Measurements from ENCODE around the gene SLC8B1. TPM values are rescaled to one million over a fixed set of nuclear protein-coding genes. Genes with fewer than 3 reads are reported as not detected.

The SLC8B1 gene
- total RNA-seq, 1 experiment from 2014 or later: 30.9 TPM

DNA sequence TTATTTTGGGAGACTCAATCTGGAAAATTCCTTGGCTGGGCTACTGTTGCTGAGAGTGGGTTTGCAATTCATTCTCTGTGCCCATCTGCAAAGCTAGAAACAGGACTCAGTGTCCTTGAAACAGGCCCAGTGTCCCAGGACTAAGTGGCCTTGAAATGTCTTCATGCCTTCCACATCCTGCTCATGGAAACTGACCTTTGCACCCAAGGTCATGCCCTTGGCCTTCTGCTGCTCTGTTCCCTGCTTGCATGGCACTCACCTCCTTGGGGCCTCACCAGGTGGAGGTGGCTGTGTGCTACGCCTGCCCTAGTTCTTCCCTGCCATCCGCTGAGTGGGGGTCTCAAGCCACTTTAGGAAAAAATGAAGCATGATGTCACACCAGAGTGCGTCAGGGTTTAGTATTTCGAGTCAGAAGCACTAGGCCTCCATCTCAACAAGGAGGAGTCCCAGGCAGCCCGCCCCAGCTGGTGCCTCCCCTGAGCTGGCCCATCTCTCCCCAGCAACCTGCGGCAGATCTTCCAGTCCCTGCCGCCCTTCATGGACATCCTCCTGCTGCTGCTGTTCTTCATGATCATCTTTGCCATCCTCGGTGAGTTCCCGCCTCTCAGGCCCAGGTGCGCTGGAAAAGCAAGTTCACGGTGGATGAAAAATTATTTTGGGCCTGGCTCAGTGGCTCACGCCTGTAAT, 65.5 kb downstream of the SLC8B1 start:
- Histone ChIP-seq H3K36me3 (ENCODE audit: control insufficient read depth in 1 of 2, insufficient read depth in 2 of 2, low read length in 2 of 2) (peaks cover 0 to 5% of the 10 kb centered on the region in 2 experiments; a peak in 1 of 4 replicates), H3K4me1 (ENCODE audit: control insufficient read depth in 1 of 2, insufficient read depth in 2 of 2, low read length in 2 of 2) (no peaks in the 10 kb centered on the region), H3K9me3 (ENCODE audit: control insufficient read depth in 1 of 2, insufficient read depth in 1 of 2, low read depth in 1 of 2, low read length in 2 of 2) (no peaks in the 10 kb centered on the region), H3K79me2 (ENCODE audit: insufficient read depth, low read length) (no peaks in the 10 kb centered on the region), H3K4me3 (replicated peaks in 1 of 2; ENCODE audit: low read depth in 1 of 2, low read length in 2 of 2) (no peak overlapping the region), H3K9me2 (ENCODE audit: insufficient read depth) (no peaks in the 10 kb centered on the region), H3K27me3 (ENCODE audit: insufficient read depth, low read length) (no peaks in the 10 kb centered on the region), H3K4me2 (ENCODE audit: low read length) (no peak overlapping the region), H3K9ac (ENCODE audit: low read length) (no peak overlapping the region), H3K27ac (ENCODE audit: low read depth, low read length) (no peak overlapping the region), H4K20me1 (ENCODE audit: insufficient read depth) (no peaks in the 10 kb centered on the region), H2AFZ (ENCODE audit: low read depth, low read length, poor library complexity, severe bottlenecking) (no peak overlapping the region)
- ChIA-PET RAD21 (ENCODE audit: low non-redundant PET in 1 of 2, low total read pairs in 2 of 2, uncharacterized antibody in 2 of 2, unreplicated experiment in 2 of 2) (no interaction called here), POLR2A (no interaction called here), CTCF (no interaction called here)
- intact Hi-C loops (cut with micrococcal nuclease): no loop called here
- TF ChIP-seq FOSL1 (IDR thresholded peaks at IDR 0.05; ENCODE audit: low read depth) (no peak), POLR2AphosphoS5 (IDR thresholded peaks at IDR 0.05; ENCODE audit: low read depth, low read length) (no peak), TCF7L2 (IDR thresholded peaks at IDR 0.05; ENCODE audit: borderline replicate concordance, extremely low read depth, insufficient read depth, insufficient read length) (no peak), ZBTB33 (IDR thresholded peaks at IDR 0.05; ENCODE audit: extremely low read depth, insufficient replicate concordance, low read length) (no peak), JUND (IDR thresholded peaks at IDR 0.05) (no peak), EZH2phosphoT487 (IDR thresholded peaks at IDR 0.05; ENCODE audit: borderline replicate concordance) (no peak)
- no peak for ATAC-seq
- BruUV-seq (replicated peaks): no TSS peak
- no peak for DNase-seq (ENCODE audit: low read depth, low spot score)

- Histone ChIP-seq H3K9me2 (ENCODE audit: insufficient read depth) (no peaks in the 10 kb centered on the region), H3K9ac (ENCODE audit: low read length) (no peak overlapping the region), H3K79me2 (ENCODE audit: insufficient read depth, low read length) (no peaks in the 10 kb centered on the region), H2AFZ (ENCODE audit: low read depth, low read length, poor library complexity, severe bottlenecking) (no peak overlapping the region), H3K27me3 (ENCODE audit: insufficient read depth, low read length) (no peaks in the 10 kb centered on the region), H3K9me3 (ENCODE audit: control insufficient read depth in 1 of 2, insufficient read depth in 1 of 2, low read depth in 1 of 2, low read length in 2 of 2) (no peaks in the 10 kb centered on the region), H4K20me1 (ENCODE audit: insufficient read depth) (no peaks in the 10 kb centered on the region), H3K4me3 (replicated peaks in 1 of 2; ENCODE audit: low read depth in 1 of 2, low read length in 2 of 2) (no peak overlapping the region), H3K27ac (ENCODE audit: low read depth, low read length) (no peak overlapping the region), H3K4me1 (ENCODE audit: control insufficient read depth in 1 of 2, insufficient read depth in 2 of 2, low read length in 2 of 2) (no peaks in the 10 kb centered on the region), H3K4me2 (ENCODE audit: low read length) (no peak overlapping the region), H3K36me3 (ENCODE audit: control insufficient read depth in 1 of 2, insufficient read depth in 2 of 2, low read length in 2 of 2) (peaks cover 0 to 2% of the 10 kb centered on the region in 2 experiments; a peak in 1 of 4 replicates)
- TF ChIP-seq YY1 (IDR thresholded peaks at IDR 0.05; ENCODE audit: extremely low read depth, insufficient replicate concordance, low read depth, low read length): no peak
- no peak for TF ChIP-seq ZFX (IDR thresholded peaks at IDR 0.05)
- TF ChIP-seq SRF (IDR thresholded peaks at IDR 0.05; ENCODE audit: low read depth): no peak
- TF ChIP-seq SIN3A (IDR thresholded peaks at IDR 0.05; ENCODE audit: low read depth): no peak
- no peak for TF ChIP-seq EZH2 (IDR thresholded peaks at IDR 0.05)
- no peak for TF ChIP-seq ZBTB33 (IDR thresholded peaks at IDR 0.05; ENCODE audit: extremely low read depth, insufficient replicate concordance, low read length)
- ChIA-PET RAD21 (ENCODE audit: low non-redundant PET in 1 of 2, low total read pairs in 2 of 2, uncharacterized antibody in 2 of 2, unreplicated experiment in 2 of 2) (no interaction called here), CTCF (no interaction called here), POLR2A (no interaction called here)
- intact Hi-C loops (cut with micrococcal nuclease): no loop called here
- ATAC-seq (no peak), DNase-seq (ENCODE audit: low read depth, low spot score) (no peak)
- no TSS peak for BruUV-seq (replicated peaks)
Measured at GRCh38 chr12:113268621-113269020, 66.3 kb downstream of the SLC8B1 start.
